ENCODE data around the gene RPL37A. TPM values are rescaled to one million over a fixed set of nuclear protein-coding genes. Genes with fewer than 3 reads are reported as not detected.

RPL37A gene
- polyA plus RNA-seq, 3 donors: 1,504 to 1,660 (median 1,597) TPM

DNA sequence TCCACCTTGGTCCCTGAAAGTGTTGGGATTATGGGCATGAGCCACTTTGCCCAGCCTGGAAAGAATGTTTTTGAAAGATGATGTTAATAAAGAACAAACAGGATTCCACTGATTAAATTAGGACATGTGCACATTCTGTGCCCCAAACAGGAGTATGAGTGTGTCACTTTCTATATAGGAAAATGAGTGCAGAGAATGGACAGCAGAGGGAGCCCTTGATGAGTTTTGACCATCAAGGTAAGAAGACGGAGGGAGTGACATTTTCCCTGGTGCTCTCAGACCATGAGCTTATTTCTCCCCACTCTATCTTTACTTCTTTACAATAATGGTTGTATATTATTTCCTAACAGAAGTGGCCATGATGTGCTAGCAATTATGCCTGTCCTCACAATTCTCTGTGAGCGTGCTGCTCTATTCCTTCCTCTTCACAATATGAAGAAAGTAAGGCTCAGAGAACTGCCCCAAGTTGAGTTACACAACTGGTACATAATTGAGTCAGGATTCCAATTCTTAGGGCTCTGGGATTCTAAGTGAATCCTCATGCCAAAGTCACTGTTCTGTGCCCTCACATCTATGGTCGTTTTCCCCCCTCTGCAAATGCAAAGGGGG lies 20.6 kb downstream of the RPL37A start:
- no peaks in the 10 kb centered on the region for H3K9me3 Mint-ChIP-seq
- no peak overlapping the region for H3K4me3 ChIP-seq (replicated peaks in 1 of 3; ENCODE audit: low read depth in 2 of 3, low read length in 3 of 3)
- no peaks in the 10 kb centered on the region for H4K20me1 ChIP-seq (ENCODE audit: insufficient read depth, low read length)
- H3K27ac ChIP-seq (ENCODE audit: low read depth in 1 of 2, low read length in 2 of 2): no peak overlapping the region
- H3K27me3 ChIP-seq (ENCODE audit: control insufficient read depth in 2 of 2, insufficient read depth in 2 of 2, low read length in 2 of 2): no peaks in the 10 kb centered on the region
- H3K4me1 Mint-ChIP-seq: no peaks in the 10 kb centered on the region
- no peaks in the 10 kb centered on the region for H3K4me1 ChIP-seq (ENCODE audit: control insufficient read depth in 1 of 2, insufficient read depth in 2 of 2, low read length in 2 of 2)
- TF ChIP-seq, protein P1, sequence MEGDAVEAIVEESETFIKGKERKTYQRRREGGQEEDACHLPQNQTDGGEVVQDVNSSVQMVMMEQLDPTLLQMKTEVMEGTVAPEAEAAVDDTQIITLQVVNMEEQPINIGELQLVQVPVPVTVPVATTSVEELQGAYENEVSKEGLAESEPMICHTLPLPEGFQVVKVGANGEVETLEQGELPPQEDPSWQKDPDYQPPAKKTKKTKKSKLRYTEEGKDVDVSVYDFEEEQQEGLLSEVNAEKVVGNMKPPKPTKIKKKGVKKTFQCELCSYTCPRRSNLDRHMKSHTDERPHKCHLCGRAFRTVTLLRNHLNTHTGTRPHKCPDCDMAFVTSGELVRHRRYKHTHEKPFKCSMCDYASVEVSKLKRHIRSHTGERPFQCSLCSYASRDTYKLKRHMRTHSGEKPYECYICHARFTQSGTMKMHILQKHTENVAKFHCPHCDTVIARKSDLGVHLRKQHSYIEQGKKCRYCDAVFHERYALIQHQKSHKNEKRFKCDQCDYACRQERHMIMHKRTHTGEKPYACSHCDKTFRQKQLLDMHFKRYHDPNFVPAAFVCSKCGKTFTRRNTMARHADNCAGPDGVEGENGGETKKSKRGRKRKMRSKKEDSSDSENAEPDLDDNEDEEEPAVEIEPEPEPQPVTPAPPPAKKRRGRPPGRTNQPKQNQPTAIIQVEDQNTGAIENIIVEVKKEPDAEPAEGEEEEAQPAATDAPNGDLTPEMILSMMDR (IDR thresholded peaks at IDR 0.05): peak; percentile 85
- no peaks in the 10 kb centered on the region for H3K36me3 Mint-ChIP-seq
- no peak overlapping the region for H3K27ac Mint-ChIP-seq
- peak; percentile 38 to 53 (median 52) for DNase-seq
- H3K27me3 Mint-ChIP-seq (ENCODE audit: low read depth in 3 of 3): peaks cover 0 to 2% (median 2%) of the 10 kb centered on the region in 3 donors
- H3K9me3 ChIP-seq (replicated peaks in 1 of 2; ENCODE audit: control insufficient read depth in 1 of 2, insufficient read depth in 1 of 2, low read length in 2 of 2): no peaks in the 10 kb centered on the region
- H3K36me3 ChIP-seq (replicated peaks in 1 of 2; ENCODE audit: control insufficient read depth in 1 of 2, insufficient read depth in 2 of 2, low read length in 2 of 2): no peaks in the 10 kb centered on the region
- no peak overlapping the region for H3K4me3 Mint-ChIP-seq
- intact Hi-C loops (cut with micrococcal nuclease): loop anchor here (1.0 to 2.0 kb wide), 2 partner anchors 147 to 148 kb away; no protein-coding TSS in a partner anchor
- H3K4me2 ChIP-seq (replicated peaks; ENCODE audit: extremely low read depth, low read length, poor library complexity, severe bottlenecking): no peak overlapping the region
- H2AFZ ChIP-seq (ENCODE audit: insufficient read depth, low read depth, low read length, poor library complexity, severe bottlenecking): no peak overlapping the region
- no peak overlapping the region for H3K9ac ChIP-seq (ENCODE audit: insufficient read depth, low read length, poor library complexity, severe bottlenecking)
- WGBS (ENCODE audit: insufficient coverage): no CpG with 5 or more reads among the region's 3 CpGs
- H3K79me2 ChIP-seq (ENCODE audit: insufficient read depth, low read length): no peaks in the 10 kb centered on the region

DNA sequence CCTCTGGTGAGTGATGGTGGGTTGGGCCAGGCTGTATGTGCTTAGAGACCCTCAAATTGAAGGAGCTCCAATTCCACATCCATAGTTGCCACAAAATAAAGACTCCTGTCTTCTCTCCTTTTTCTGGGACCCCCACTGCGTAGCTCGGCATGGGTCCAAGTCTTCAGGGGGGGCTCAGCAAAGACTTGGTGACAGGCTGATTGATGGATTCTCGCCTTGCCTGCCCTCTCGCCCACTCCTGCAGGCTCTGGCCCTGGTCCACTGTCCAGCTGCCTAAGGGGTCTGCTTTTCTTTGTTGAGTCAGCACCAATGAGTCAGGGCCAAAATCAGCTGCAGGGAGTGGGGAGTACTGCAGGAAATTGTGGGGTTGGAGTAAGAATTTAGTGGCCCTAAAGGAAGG lies 21.5 kb downstream of the RPL37A start:
- Histone ChIP-seq H3K4me2 (replicated peaks; ENCODE audit: extremely low read depth, low read length, poor library complexity, severe bottlenecking) (no peak overlapping the region), H3K27ac (ENCODE audit: low read depth in 1 of 2, low read length in 2 of 2) (no peak overlapping the region)

More for the DNA sequence above, 21.5 kb downstream of the RPL37A start:
- H3K9me3 ChIP-seq (replicated peaks in 1 of 2; ENCODE audit: control insufficient read depth in 1 of 2, insufficient read depth in 1 of 2, low read length in 2 of 2): no peaks in the 10 kb centered on the region
- no peak overlapping the region for H3K27ac Mint-ChIP-seq
- 94% methylated on average over 4 of the region's 4 CpGs for WGBS (ENCODE audit: insufficient coverage)
- no peak overlapping the region for H3K9ac ChIP-seq (ENCODE audit: insufficient read depth, low read length, poor library complexity, severe bottlenecking)
- H3K4me3 ChIP-seq (replicated peaks in 1 of 3; ENCODE audit: low read depth in 2 of 3, low read length in 3 of 3): no peak overlapping the region
- H3K27me3 ChIP-seq (ENCODE audit: control insufficient read depth in 2 of 2, insufficient read depth in 2 of 2, low read length in 2 of 2): no peaks in the 10 kb centered on the region
- no peaks in the 10 kb centered on the region for H4K20me1 ChIP-seq (ENCODE audit: insufficient read depth, low read length)
- intact Hi-C loops (cut with micrococcal nuclease): no loop called here
- no peaks in the 10 kb centered on the region for H3K36me3 ChIP-seq (replicated peaks in 1 of 2; ENCODE audit: control insufficient read depth in 1 of 2, insufficient read depth in 2 of 2, low read length in 2 of 2)
- no peak overlapping the region for H2AFZ ChIP-seq (ENCODE audit: insufficient read depth, low read depth, low read length, poor library complexity, severe bottlenecking)
- TF ChIP-seq, protein P1 (IDR thresholded peaks at IDR 0.05): no peak
- no peaks in the 10 kb centered on the region for H3K36me3 Mint-ChIP-seq
- no peaks in the 10 kb centered on the region for H3K4me1 ChIP-seq (ENCODE audit: control insufficient read depth in 1 of 2, insufficient read depth in 2 of 2, low read length in 2 of 2)
- H3K4me1 Mint-ChIP-seq: no peaks in the 10 kb centered on the region
- peaks cover 0 to 5% (median 0%) of the 10 kb centered on the region in 7 donors for H3K9me3 Mint-ChIP-seq
- H3K79me2 ChIP-seq (ENCODE audit: insufficient read depth, low read length): no peaks in the 10 kb centered on the region
- peaks cover 0 to 2% (median 2%) of the 10 kb centered on the region in 3 donors for H3K27me3 Mint-ChIP-seq (ENCODE audit: low read depth in 3 of 3)
- no peak overlapping the region for H3K4me3 Mint-ChIP-seq
- DNase-seq: no peak

All from CD14-positive monocyte (primary cell).